Ectodermal cell (in vitro differentiated cells): Measurements from ENCODE around the gene TMEM267.
"Not testable (repeated sequence)": the region's sequence is repeated elsewhere in the genome, so short reads cannot be mapped to it uniquely, and the experiment has no call there.

Experiments used
- H3K27ac ChIP-seq: 2 replicates; pipeline ENCODE4 v1.7.0; 2013; ENCODE audit warnings: mild to moderate bottlenecking, low read depth, low read length; ENCODE audit not compliant: insufficient read depth, poor library complexity, severe bottlenecking
- H3K27me3 ChIP-seq: 2 replicates; pipeline ENCODE4 v1.7.0; 2013; ENCODE audit warnings: mild to moderate bottlenecking, low read length; ENCODE audit not compliant: insufficient read depth, control insufficient read depth, poor library complexity, severe bottlenecking
- H3K36me3 ChIP-seq: one replicate; pipeline ENCODE4 v1.7.0; 2013; ENCODE audit warnings: low read length; ENCODE audit not compliant: control insufficient read depth, insufficient read depth
- H3K4me1 ChIP-seq: one replicate; pipeline ENCODE4 v1.7.0; 2013; ENCODE audit warnings: low read length; ENCODE audit not compliant: control insufficient read depth, insufficient read depth
- H3K4me3 ChIP-seq: 2 replicates; pipeline ENCODE4 v1.7.0; 2013; ENCODE audit warnings: low read depth, low read length, control low read depth; ENCODE audit not compliant: insufficient read depth
- H3K9me3 ChIP-seq: 2 replicates; pipeline ENCODE4 v1.7.0; 2013; ENCODE audit warnings: mild to moderate bottlenecking, low read length, moderate library complexity; ENCODE audit not compliant: control insufficient read depth
- WGBS, 2 experiments: methylation state at CpG; one replicate each; pipeline ENCODE4 v1.1.7; 2013; ENCODE audit warnings: missing lambda C conversion rate in 2 of 2; 5-methylcytosine and 5-hydroxymethylcytosine counted together

TMEM267 gene

GRCh38 chr5:43411495-43411894 is 72.2 kb downstream of the TMEM267 start:
- H3K4me1 ChIP-seq, result no peaks in the 10 kb centered on the region
- no peaks in the 10 kb centered on the region for H3K36me3 ChIP-seq
- H3K27me3 ChIP-seq, result no peaks in the 10 kb centered on the region
- no peak overlapping the region for H3K4me3 ChIP-seq
- no peaks in the 10 kb centered on the region for H3K9me3 ChIP-seq
- 83 to 88% methylated on average over 3 of the region's 3 CpGs for WGBS, 2 experiments
- H3K27ac ChIP-seq, result no peak overlapping the region

- Histone ChIP-seq H3K9me3 (no peaks in the 10 kb centered on the region), H3K36me3 (no peaks in the 10 kb centered on the region), H3K27ac (no peak overlapping the region), H3K4me1 (no peaks in the 10 kb centered on the region), H3K27me3 (no peaks in the 10 kb centered on the region), H3K4me3 (no peak overlapping the region)
- WGBS, 2 experiments, result 90 to 93% methylated on average over 6 to 7 of the region's 7 CpGs
Observed at GRCh38 chr5:43410414-43410813, 73.3 kb downstream of the TMEM267 start.

GRCh38 chr5:43409809-43410271 is 73.8 kb downstream of the TMEM267 start:
- H3K36me3 ChIP-seq, result no peaks in the 10 kb centered on the region
- no peak overlapping the region for H3K27ac ChIP-seq
- no peaks in the 10 kb centered on the region for H3K4me1 ChIP-seq
- H3K27me3 ChIP-seq, result no peaks in the 10 kb centered on the region
- H3K4me3 ChIP-seq, result no peak overlapping the region
- H3K9me3 ChIP-seq, result no peaks in the 10 kb centered on the region
- WGBS, 2 experiments, result 89 to 97% methylated on average over 2 of the region's 2 CpGs

- H3K27ac ChIP-seq, H3K27me3 ChIP-seq, H3K36me3 ChIP-seq, H3K4me1 ChIP-seq, H3K4me3 ChIP-seq, H3K9me3 ChIP-seq: not testable (repeated sequence)
- 92 to 94% methylated on average over 16 of the region's 16 CpGs for WGBS, 2 experiments
Observed at GRCh38 chr5:43402524-43403066, 81.1 kb downstream of the TMEM267 start.

GRCh38 chr5:43401827-43402226 is 81.8 kb downstream of the TMEM267 start:
- WGBS, 2 experiments, result 86 to 91% methylated on average over 1 of the region's 1 CpG
- H3K9me3 ChIP-seq, result no peaks in the 10 kb centered on the region
- no peaks in the 10 kb centered on the region for H3K4me1 ChIP-seq
- no peak overlapping the region for H3K27ac ChIP-seq
- H3K4me3 ChIP-seq, result no peak overlapping the region
- H3K36me3 ChIP-seq, result no peaks in the 10 kb centered on the region
- peaks cover 7% of the 10 kb centered on the region for H3K27me3 ChIP-seq

GRCh38 chr5:43400082-43400481 is 83.6 kb downstream of the TMEM267 start:
- no peaks in the 10 kb centered on the region for H3K36me3 ChIP-seq
- 87 to 88% methylated on average over 3 of the region's 3 CpGs for WGBS, 2 experiments
- H3K4me3 ChIP-seq, result no peak overlapping the region

GRCh38 chr5:43396762-43397304 is 86.8 kb downstream of the TMEM267 start:
- H3K4me1 ChIP-seq, result no peaks in the 10 kb centered on the region
- H3K9me3 ChIP-seq, result no peaks in the 10 kb centered on the region
- peaks cover 16% of the 10 kb centered on the region for H3K27me3 ChIP-seq
- H3K27ac ChIP-seq, result no peak overlapping the region
- 50 to 53% methylated on average over 53 of the region's 53 CpGs for WGBS, 2 experiments
- no peaks in the 10 kb centered on the region for H3K36me3 ChIP-seq
- H3K4me3 ChIP-seq, result no peak overlapping the region

More at GRCh38 chr5:43400082-43400481, 83.6 kb downstream of the TMEM267 start:
- Histone ChIP-seq H3K9me3 (no peaks in the 10 kb centered on the region), H3K4me1 (no peaks in the 10 kb centered on the region), H3K27ac (no peak overlapping the region), H3K27me3 (peaks cover 16% of the 10 kb centered on the region)
